GM19099 (cell line): Measurements from ENCODE around the gene LDLRAD4.

Experiments
- POLR2A ChIP-seq: IDR thresholded peaks from 3 replicates; pipeline ENCODE4 v1.6.1; 2011; ENCODE audit warnings: low read depth; ENCODE audit not compliant: insufficient read length; ENCODE audit errors: extremely low read depth

Gene LDLRAD4

GRCh38 chr18:13261661-13262357, 43.2 kb downstream of the LDLRAD4 start:
- TF ChIP-seq POLR2A = no peak

- no peak for TF ChIP-seq POLR2A
Measured at GRCh38 chr18:13262839-13263691, 44.5 kb downstream of the LDLRAD4 start.

DNA sequence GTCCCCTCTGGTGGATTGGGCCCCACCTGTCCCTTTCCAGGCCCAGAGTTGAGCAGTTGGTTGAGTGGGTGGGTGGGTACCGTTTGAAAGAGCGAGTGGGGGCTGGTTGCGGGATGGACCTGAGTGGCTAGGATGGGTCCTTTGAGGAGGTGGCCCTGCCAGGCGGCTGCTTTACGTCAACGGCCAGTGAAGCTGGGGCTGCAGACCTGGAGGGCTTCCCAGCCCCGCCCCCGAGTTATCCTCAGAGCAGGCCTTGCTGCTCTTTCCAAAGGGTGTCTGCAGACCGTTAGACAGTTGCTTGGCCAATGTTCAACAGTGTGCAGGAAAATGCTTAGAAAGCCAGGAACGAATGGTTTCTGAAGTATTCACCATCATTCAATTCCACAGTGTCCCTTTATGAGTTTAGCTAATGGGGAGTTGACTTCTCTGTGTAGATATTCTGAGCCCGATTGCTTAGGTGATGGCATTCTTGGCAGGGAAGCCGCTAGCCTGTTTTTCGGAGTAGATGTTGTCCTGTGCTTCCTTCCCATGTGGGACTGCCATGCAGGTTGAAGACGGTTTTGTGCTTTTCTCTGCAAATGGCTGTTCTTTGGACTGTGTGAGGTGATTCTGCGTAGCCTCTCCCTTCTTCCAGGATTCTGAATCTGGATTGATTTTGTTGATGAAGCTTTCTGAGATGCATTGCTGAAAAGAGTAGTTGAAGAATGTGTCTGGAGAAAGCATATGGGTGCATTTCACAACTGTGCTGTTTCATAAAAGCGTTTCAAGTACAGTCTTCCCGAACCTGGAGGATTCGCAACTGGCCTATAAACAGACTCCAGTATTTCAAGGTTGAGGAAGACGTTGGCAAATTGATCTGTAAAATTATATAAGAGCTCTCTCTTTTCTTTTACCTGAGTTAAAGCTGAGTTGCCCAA, 45.8 kb downstream of the LDLRAD4 start:
- no peak for TF ChIP-seq POLR2A

- TF ChIP-seq POLR2A = no peak
Measured at GRCh38 chr18:13265008-13265910, 46.7 kb downstream of the LDLRAD4 start.

- no peak for TF ChIP-seq POLR2A
Measured at GRCh38 chr18:13265911-13266217, 47.3 kb downstream of the LDLRAD4 start.

DNA sequence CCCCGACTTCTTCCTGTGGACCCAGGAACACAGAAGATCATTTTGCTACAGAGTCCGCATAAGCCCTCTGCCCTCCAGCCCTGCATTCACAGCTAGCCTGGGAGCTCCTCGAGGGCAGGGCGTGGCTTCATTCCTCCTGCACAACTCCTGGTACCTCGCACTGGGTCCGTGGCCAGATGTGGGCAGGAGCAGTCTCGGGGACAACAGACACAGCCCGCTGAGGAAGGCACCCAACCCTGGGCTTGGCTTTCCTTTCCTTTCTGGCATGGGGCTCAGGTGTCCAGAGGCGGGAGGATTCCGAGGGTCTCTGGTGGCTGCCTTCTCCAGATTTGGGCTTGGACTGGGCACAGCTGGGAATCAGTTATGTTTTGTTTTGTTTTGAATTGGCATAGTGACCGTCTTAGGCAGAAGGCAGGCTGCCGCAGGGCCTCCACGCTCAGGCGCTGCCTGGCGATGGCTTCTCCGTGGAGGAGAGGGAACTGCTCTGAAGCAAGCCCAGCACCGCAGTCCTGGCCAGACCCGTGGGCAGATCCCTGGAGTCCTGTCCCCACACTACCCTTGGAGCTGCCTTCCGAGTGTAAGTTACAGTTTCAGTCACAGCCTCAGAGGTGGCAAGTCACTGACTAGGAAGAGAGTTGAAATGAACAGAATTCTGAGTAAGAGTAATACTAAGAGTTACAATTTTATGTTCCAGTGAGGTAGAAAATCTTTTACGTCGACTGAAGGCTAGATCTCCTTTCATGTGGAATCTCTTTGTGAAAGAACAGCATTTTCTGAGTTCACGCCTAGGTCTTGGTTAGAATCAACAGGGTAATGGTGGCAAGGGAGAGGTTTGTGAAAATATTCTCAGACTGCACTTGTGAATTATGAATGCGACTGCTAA, 47.9 kb downstream of the LDLRAD4 start:
- no peak for TF ChIP-seq POLR2A

- no peak for TF ChIP-seq POLR2A
Measured at GRCh38 chr18:13267431-13267873, 48.9 kb downstream of the LDLRAD4 start.

GRCh38 chr18:13268158-13269012, 49.8 kb downstream of the LDLRAD4 start:
- no peak for TF ChIP-seq POLR2A

DNA sequence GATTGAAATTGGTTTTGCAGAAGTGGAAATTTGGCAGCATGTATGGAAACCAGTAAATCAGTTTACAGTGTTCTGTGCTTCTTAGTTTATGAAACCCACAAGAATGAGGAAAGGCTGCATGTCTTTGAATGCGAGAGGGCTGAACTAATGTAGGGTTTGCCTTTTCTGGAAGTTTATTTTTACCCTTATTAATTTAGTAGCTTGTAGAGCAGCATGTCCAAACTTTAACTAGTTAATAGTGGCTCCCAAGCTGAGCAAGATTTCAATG, 50.4 kb downstream of the LDLRAD4 start:
- no peak for TF ChIP-seq POLR2A

DNA sequence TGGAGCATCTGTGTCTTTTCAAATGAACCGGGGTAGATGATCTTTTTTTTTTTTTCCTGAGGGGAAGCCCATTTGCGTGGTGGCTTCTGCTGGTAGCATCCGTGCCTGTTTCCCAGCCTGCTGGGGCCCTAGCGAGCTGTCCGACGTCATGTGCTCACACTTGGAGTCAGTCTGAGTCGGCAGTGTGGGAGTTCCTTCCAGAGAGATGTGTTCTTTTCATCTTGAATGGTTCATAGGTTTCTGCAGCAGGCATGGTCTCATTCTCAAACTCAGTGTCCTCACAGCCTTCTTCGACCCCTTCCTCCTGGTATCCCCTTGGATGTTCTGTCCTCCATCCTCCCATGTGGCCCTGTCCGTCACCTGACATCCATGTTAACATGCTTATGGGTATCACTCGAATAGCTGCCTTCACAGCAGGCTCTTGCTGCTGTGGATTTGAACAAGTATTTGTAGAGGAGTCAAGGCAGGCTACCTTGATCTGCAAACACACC, 51.0 kb downstream of the LDLRAD4 start:
- TF ChIP-seq POLR2A = no peak

DNA sequence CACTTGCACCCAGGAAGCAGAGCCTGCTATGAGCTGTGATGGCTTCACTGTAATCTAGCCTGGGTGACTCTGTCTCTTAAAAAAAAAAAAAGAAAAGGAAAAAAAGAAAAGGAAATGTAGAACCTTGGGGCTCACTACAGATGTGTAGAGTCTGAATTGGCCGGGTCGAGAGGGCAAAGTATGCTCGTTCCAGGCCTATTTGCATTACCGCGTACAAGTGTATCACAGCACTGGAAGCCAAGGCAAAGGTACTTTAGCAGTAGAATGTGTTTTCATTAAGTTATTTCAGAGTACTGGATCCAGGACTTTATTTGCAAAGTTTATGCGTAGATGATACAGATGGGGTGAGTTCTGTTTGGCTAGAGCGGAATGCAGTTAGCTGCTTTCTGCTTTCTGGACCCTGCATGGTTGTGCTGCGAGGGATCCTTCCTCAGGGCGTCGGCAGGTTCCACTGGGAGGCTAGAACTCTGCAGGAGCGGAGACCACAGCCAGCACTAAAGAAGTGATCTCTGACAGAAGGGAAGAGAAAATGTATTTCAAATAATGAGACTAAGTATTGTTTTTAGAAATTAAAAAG, 51.8 kb downstream of the LDLRAD4 start:
- TF ChIP-seq POLR2A = no peak

DNA sequence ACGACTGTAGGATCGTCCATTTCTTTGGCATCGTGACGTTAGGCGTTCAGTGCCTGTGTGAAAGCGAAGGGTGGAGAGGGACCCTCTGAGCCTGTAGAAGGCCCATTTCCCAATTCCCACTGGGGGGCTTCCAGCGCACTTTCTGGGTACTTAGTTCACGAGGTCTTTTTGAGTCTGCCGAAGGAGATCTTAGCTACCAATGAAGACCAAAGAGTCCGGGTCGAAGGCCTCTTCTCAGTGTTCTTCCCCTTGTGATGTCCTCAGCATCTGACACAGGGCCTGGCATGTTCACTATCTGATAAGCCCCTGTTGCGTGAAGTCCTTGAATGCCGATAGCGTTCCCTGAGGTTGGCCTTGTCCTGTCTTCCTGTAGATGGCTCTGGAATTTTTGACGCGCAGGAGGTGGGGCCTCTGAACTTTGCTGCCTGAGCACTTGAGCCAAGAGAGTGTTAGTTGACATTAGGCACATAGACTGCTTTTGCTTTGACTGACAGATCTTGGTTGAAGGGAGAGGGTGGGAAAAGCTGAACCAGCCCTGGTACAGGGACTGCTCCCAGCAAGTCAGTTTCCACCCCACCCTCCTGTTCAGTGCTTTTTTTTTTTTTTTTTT, 52.8 kb downstream of the LDLRAD4 start:
- no peak for TF ChIP-seq POLR2A
